GM19023 (cell line): Measurements from ENCODE around the gene OPCML.

Source experiments
- ATAC-seq: cut with Tn5 transposase; IDR thresholded peaks from one replicate; pipeline ENCODE4 v1.9.1; 2021; ENCODE audit warnings: mild to moderate bottlenecking, moderate library complexity; ENCODE audit not compliant: unreplicated experiment

Gene OPCML

GRCh38 chr11:132959693-132960092, 572.6 kb downstream of the OPCML start:
- ATAC-seq, result no peak

GRCh38 chr11:132957881-132958280, 574.4 kb downstream of the OPCML start:
- ATAC-seq, result no peak

- no peak for ATAC-seq
Measured at GRCh38 chr11:132948252-132948651, 584.0 kb downstream of the OPCML start.

- ATAC-seq, result no peak
Measured at GRCh38 chr11:132944569-132944944, 587.7 kb downstream of the OPCML start.

- no peak for ATAC-seq
Measured at GRCh38 chr11:132943706-132944568, 588.4 kb downstream of the OPCML start.

- ATAC-seq, result no peak
Measured at GRCh38 chr11:132943357-132943705, 589.0 kb downstream of the OPCML start.

- ATAC-seq, result no peak
Measured at GRCh38 chr11:132942611-132943356, 589.5 kb downstream of the OPCML start.

GRCh38 chr11:132941761-132942160, 590.5 kb downstream of the OPCML start:
- ATAC-seq, result no peak

GRCh38 chr11:132941024-132941646, 591.2 kb downstream of the OPCML start:
- ATAC-seq, result no peak

- no peak for ATAC-seq
Measured at GRCh38 chr11:132937016-132937415, 595.3 kb downstream of the OPCML start.

- no peak for ATAC-seq
Measured at GRCh38 chr11:132935383-132935782, 596.9 kb downstream of the OPCML start.

GRCh38 chr11:132933703-132934102, 598.6 kb downstream of the OPCML start:
- no peak for ATAC-seq

GRCh38 chr11:132925825-132926469, 606.4 kb downstream of the OPCML start:
- ATAC-seq, result no peak

- ATAC-seq, result no peak
Measured at GRCh38 chr11:132921597-132921996, 610.7 kb downstream of the OPCML start.

- no peak for ATAC-seq
Measured at GRCh38 chr11:132920451-132921096, 611.7 kb downstream of the OPCML start.

- ATAC-seq, result no peak
Measured at GRCh38 chr11:132914600-132914999, 617.7 kb downstream of the OPCML start.

GRCh38 chr11:132913886-132914285, 618.4 kb downstream of the OPCML start:
- no peak for ATAC-seq

GRCh38 chr11:132913295-132913694, 619.0 kb downstream of the OPCML start:
- ATAC-seq, result no peak

- no peak for ATAC-seq
Measured at GRCh38 chr11:132911186-132911585, 621.1 kb downstream of the OPCML start.

- ATAC-seq, result no peak
Measured at GRCh38 chr11:132910011-132910760, 622.1 kb downstream of the OPCML start.
